ENCODE data around the gene ZNF816.
"Not testable (repeated sequence)": the region's sequence is repeated elsewhere in the genome, so short reads cannot be mapped to it uniquely, and the experiment has no call there.

The ZNF816 gene

GRCh38 chr19:52987221-52987620 lies 24.5 kb upstream of the ZNF816 start:
- no peak for DNase-seq (ENCODE audit: low read depth in 1 of 2, low spot score in 1 of 2)
- TF ChIP-seq, protein P1, sequence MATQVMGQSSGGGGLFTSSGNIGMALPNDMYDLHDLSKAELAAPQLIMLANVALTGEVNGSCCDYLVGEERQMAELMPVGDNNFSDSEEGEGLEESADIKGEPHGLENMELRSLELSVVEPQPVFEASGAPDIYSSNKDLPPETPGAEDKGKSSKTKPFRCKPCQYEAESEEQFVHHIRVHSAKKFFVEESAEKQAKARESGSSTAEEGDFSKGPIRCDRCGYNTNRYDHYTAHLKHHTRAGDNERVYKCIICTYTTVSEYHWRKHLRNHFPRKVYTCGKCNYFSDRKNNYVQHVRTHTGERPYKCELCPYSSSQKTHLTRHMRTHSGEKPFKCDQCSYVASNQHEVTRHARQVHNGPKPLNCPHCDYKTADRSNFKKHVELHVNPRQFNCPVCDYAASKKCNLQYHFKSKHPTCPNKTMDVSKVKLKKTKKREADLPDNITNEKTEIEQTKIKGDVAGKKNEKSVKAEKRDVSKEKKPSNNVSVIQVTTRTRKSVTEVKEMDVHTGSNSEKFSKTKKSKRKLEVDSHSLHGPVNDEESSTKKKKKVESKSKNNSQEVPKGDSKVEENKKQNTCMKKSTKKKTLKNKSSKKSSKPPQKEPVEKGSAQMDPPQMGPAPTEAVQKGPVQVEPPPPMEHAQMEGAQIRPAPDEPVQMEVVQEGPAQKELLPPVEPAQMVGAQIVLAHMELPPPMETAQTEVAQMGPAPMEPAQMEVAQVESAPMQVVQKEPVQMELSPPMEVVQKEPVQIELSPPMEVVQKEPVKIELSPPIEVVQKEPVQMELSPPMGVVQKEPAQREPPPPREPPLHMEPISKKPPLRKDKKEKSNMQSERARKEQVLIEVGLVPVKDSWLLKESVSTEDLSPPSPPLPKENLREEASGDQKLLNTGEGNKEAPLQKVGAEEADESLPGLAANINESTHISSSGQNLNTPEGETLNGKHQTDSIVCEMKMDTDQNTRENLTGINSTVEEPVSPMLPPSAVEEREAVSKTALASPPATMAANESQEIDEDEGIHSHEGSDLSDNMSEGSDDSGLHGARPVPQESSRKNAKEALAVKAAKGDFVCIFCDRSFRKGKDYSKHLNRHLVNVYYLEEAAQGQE (IDR thresholded peaks at IDR 0.05; ENCODE audit: insufficient replicate concordance, low read depth): no peak
- no peak for TF ChIP-seq SPI1 (IDR thresholded peaks at IDR 0.05; ENCODE audit: borderline replicate concordance, low read depth)
- no peak for TF ChIP-seq GABPA (IDR thresholded peaks at IDR 0.05; ENCODE audit: low read depth)
- no peak for TF ChIP-seq POLR2AphosphoS5 (IDR thresholded peaks at IDR 0.05; ENCODE audit: low read depth)
- TF ChIP-seq, protein P2, sequence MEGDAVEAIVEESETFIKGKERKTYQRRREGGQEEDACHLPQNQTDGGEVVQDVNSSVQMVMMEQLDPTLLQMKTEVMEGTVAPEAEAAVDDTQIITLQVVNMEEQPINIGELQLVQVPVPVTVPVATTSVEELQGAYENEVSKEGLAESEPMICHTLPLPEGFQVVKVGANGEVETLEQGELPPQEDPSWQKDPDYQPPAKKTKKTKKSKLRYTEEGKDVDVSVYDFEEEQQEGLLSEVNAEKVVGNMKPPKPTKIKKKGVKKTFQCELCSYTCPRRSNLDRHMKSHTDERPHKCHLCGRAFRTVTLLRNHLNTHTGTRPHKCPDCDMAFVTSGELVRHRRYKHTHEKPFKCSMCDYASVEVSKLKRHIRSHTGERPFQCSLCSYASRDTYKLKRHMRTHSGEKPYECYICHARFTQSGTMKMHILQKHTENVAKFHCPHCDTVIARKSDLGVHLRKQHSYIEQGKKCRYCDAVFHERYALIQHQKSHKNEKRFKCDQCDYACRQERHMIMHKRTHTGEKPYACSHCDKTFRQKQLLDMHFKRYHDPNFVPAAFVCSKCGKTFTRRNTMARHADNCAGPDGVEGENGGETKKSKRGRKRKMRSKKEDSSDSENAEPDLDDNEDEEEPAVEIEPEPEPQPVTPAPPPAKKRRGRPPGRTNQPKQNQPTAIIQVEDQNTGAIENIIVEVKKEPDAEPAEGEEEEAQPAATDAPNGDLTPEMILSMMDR (IDR thresholded peaks at IDR 0.05; ENCODE audit: insufficient read depth, low read length): no peak
- no peak overlapping the region for H3K4me3 ChIP-seq (replicated peaks; ENCODE audit: insufficient read depth, low read length)

DNA sequence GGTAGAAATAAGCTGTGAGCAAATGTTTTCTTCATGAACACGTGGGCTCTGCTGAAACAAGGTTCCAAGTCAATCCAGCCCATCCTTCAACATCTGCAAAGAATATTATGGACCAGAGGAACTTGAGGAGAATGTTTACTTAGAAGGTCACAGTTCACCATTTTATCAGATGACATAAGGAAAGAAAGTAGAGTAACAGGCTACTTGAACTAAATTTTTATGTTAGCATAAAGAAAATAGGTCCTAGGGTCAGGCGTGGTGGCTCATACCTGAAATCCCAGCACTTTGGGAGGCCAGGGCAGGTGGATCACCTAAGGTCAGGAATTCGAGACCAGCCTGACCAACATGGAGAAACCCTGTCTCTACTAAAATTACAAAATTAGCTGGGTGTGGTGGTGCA lies 20.5 kb upstream of the ZNF816 start:
- H3K4me3 ChIP-seq (replicated peaks; ENCODE audit: insufficient read depth, low read length); DNase-seq (ENCODE audit: low read depth in 1 of 2, low spot score in 1 of 2); H3K27ac ChIP-seq (replicated peaks): not testable (repeated sequence)

More at GRCh38 chr19:52987221-52987620, 24.5 kb upstream of the ZNF816 start:
- H3K27me3 ChIP-seq (ENCODE audit: insufficient read depth, poor library complexity, severe bottlenecking): no peaks in the 10 kb centered on the region
- no peak overlapping the region for H3K27ac ChIP-seq (replicated peaks)

DNA sequence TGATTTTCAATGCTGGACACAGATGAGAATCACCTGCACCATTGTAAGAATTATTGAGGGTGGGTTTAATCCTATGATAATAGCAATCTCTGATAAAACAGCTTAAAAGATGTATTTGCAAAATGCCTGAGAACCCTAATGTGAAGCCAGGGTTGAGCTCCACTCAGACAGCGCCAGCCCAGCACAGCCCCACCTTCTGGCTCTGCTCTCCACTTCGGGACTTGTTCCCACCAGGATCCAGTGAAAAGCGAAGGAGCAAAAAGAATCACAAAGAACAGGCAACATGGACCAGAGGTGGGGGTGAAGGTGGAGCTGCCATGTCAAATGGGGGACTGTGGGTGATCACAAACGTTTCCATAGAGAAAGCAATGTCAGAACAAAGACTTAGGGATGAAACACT lies 18.6 kb upstream of the ZNF816 start:
- DNase-seq (ENCODE audit: low read depth in 1 of 2, low spot score in 1 of 2): no peak
- no peak overlapping the region for H3K27ac ChIP-seq (replicated peaks)
- no peaks in the 10 kb centered on the region for H3K27me3 ChIP-seq (ENCODE audit: insufficient read depth, poor library complexity, severe bottlenecking)
- TF ChIP-seq, protein P1 (IDR thresholded peaks at IDR 0.05; ENCODE audit: insufficient replicate concordance, low read depth): no peak
- TF ChIP-seq POLR2AphosphoS5 (IDR thresholded peaks at IDR 0.05; ENCODE audit: low read depth): no peak
- no peak overlapping the region for H3K4me3 ChIP-seq (replicated peaks; ENCODE audit: insufficient read depth, low read length)

More for the DNA sequence above, 20.5 kb upstream of the ZNF816 start:
- H3K27me3 ChIP-seq (ENCODE audit: insufficient read depth, poor library complexity, severe bottlenecking): not testable (repeated sequence)

GRCh38 chr19:52967772-52968171 lies 5.1 kb upstream of the ZNF816 start:
- Histone ChIP-seq H3K27ac (replicated peaks) (no peak overlapping the region), H3K27me3 (ENCODE audit: insufficient read depth, poor library complexity, severe bottlenecking) (no peaks in the 10 kb centered on the region), H3K4me3 (replicated peaks; ENCODE audit: insufficient read depth, low read length) (no peak overlapping the region)
- TF ChIP-seq GABPA (IDR thresholded peaks at IDR 0.05; ENCODE audit: low read depth) (no peak), POLR2AphosphoS5 (IDR thresholded peaks at IDR 0.05; ENCODE audit: low read depth) (no peak), SPI1 (IDR thresholded peaks at IDR 0.05; ENCODE audit: borderline replicate concordance, low read depth) (no peak)
- TF ChIP-seq, protein P1 (IDR thresholded peaks at IDR 0.05; ENCODE audit: insufficient replicate concordance, low read depth): no peak
- TF ChIP-seq, protein P2 (IDR thresholded peaks at IDR 0.05; ENCODE audit: insufficient read depth, low read length): no peak
- no peak for DNase-seq (ENCODE audit: low read depth in 1 of 2, low spot score in 1 of 2)
